ENCODE measurements around the gene FANCL.

DNA sequence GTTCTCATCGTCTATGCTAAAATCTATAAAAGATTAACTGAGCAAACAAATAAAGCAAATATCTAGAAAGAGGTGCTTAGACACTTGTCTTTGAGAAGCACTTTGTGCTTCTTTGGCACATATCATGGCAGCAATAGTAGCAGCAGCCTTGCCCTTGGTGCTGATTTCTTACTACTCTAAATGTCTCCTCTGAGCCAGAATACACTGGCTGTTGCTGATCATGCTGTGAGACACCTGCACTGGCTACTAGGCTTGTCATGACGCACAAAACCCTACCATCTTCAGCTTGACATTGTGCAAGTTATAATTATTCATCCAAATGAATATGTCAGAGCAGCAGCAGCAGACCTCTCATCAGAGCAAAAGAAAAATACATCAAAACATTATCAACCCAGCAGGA, 46.7 kb downstream of the FANCL start:
- TF ChIP-seq YY1 (IDR thresholded peaks at IDR 0.05; ENCODE audit: insufficient read depth, insufficient read length) (no peak), SUZ12 (IDR thresholded peaks at IDR 0.05; ENCODE audit: extremely low read depth, insufficient read depth, insufficient read length) (no peak)
